GM23338 (cell line): ENCODE results near the gene NAA25. TPM values are rescaled to one million over a fixed set of nuclear protein-coding genes. Genes with fewer than 3 reads are reported as not detected.

ENCODE experiments used
- ATAC-seq: fragments of 200-7000 bp; cut with Tn5 transposase; 3 replicates; pipeline ENCODE4 v1.9.1; 2020
- DNase-seq: peaks from one replicate; pipeline ENCODE4 v3.0.0-alpha.2; 2015; ENCODE audit warnings: low spot score
- H2AFZ ChIP-seq: fragments of 200-600 bp; sonication (generic); 2 replicates; pipeline ENCODE4 v1.8.0; 2016; ENCODE audit warnings: antibody characterized with exemption, mild to moderate bottlenecking, moderate library complexity
- H3F3A ChIP-seq: fragments of 200-600 bp; sonication (generic); replicated peaks from 2 replicates; pipeline ENCODE4 v1.8.0; 2017; ENCODE audit warnings: antibody characterized with exemption, mixed run types, low read depth
- H3K27ac ChIP-seq: fragments of 200-600 bp; sonication (generic); 2 replicates; pipeline ENCODE4 v1.6.1; 2016; ENCODE audit warnings: low read depth
- H3K27me3 ChIP-seq: fragments of 200-600 bp; sonication (generic); 2 replicates; pipeline ENCODE4 v1.8.0; 2016; ENCODE audit warnings: mild to moderate bottlenecking, mixed run types, moderate library complexity; ENCODE audit not compliant: insufficient read depth
- H3K36me3 ChIP-seq: fragments of 200-600 bp; sonication (generic); 2 replicates; pipeline ENCODE4 v1.8.0; 2016; ENCODE audit warnings: mild to moderate bottlenecking; ENCODE audit not compliant: insufficient read depth
- H3K4me1 ChIP-seq: fragments of 200-600 bp; sonication (generic); 2 replicates; pipeline ENCODE4 v1.8.0; 2016; ENCODE audit warnings: mild to moderate bottlenecking, moderate library complexity; ENCODE audit not compliant: insufficient read depth
- H3K4me2 ChIP-seq: fragments of 200-600 bp; sonication (generic); 2 replicates; pipeline ENCODE4 v1.7.1; 2017; ENCODE audit warnings: mixed run types
- H3K4me3 ChIP-seq: fragments of 200-600 bp; sonication (generic); 2 replicates; pipeline ENCODE4 v1.6.1; 2016; ENCODE audit warnings: mixed run types
- H3K79me2 ChIP-seq: fragments of 200-600 bp; sonication (generic); replicated peaks from 2 replicates; pipeline ENCODE4 v1.8.0; 2017; ENCODE audit warnings: mild to moderate bottlenecking; ENCODE audit not compliant: insufficient read depth
- H3K9me2 ChIP-seq: fragments of 200-600 bp; sonication (generic); 2 replicates; pipeline ENCODE4 v1.8.0; 2017; ENCODE audit not compliant: insufficient read depth
- H4K20me1 ChIP-seq: fragments of 200-600 bp; sonication (generic); replicated peaks from 2 replicates; pipeline ENCODE4 v1.8.0; 2017; ENCODE audit warnings: mild to moderate bottlenecking; ENCODE audit not compliant: insufficient read depth
- H3K27ac Mint-ChIP-seq: 2 replicates; pipeline ENCODE4 v1.8.0; 2020; ENCODE audit warnings: inconsistent platforms, mild to moderate bottlenecking, moderate library complexity, mixed read lengths
- H3K27me3 Mint-ChIP-seq: 3 replicates; pipeline ENCODE4 v1.8.0; 2022; ENCODE audit warnings: low read depth, mild to moderate bottlenecking, moderate library complexity, mixed read lengths, inconsistent platforms; ENCODE audit not compliant: insufficient read depth, poor library complexity
- H3K36me3 Mint-ChIP-seq: 3 replicates; pipeline ENCODE4 v1.8.0; 2021; ENCODE audit warnings: low read depth, mild to moderate bottlenecking, inconsistent platforms, moderate library complexity, mixed read lengths
- H3K4me1 Mint-ChIP-seq: 3 replicates; pipeline ENCODE4 v1.8.0; 2020; ENCODE audit warnings: mild to moderate bottlenecking, inconsistent platforms, mixed read lengths
- H3K4me3 Mint-ChIP-seq: 3 replicates; pipeline ENCODE4 v1.8.0; 2021; ENCODE audit warnings: moderate library complexity, mild to moderate bottlenecking, inconsistent platforms, mixed read lengths
- H3K9me3 Mint-ChIP-seq: 3 replicates; pipeline ENCODE4 v1.8.0; 2020; ENCODE audit warnings: moderate library complexity, mild to moderate bottlenecking, inconsistent platforms, mixed read lengths
- CREB1 ChIP-seq: fragments of 250-450 bp; sonication (Bioruptor Pico); IDR thresholded peaks from 2 replicates; pipeline ENCODE4 v1.5.0; 2020; ENCODE audit warnings: low read depth, mild to moderate bottlenecking, moderate library complexity
- CTCF ChIP-seq, 2 experiments: fragments of 200-600 bp in 1 of 2; sonication (generic) in 1 of 2; conservative IDR thresholded peaks; 2 replicates each; pipeline versions ENCODE4 v1.5.1 to v1.6.1; 2016 to 2017; ENCODE audit warnings: antibody characterized with exemption in 2 of 2, low read depth in 2 of 2, mild to moderate bottlenecking in 2 of 2, moderate library complexity in 1 of 2
- ETS1 ChIP-seq: IDR thresholded peaks from 2 replicates; pipeline ENCODE4 v1.6.1; 2016; ENCODE audit warnings: antibody characterized with exemption
- EZH2 ChIP-seq: fragments of 200-600 bp; sonication (generic); IDR thresholded peaks from one replicate; pipeline ENCODE4 v1.8.0; 2017; ENCODE audit warnings: antibody characterized with exemption, mild to moderate bottlenecking, low read depth; ENCODE audit not compliant: unreplicated experiment
- EZH2phosphoT487 ChIP-seq: fragments of 200-600 bp; sonication (generic); IDR thresholded peaks from one replicate; pipeline ENCODE4 v1.8.1; 2018; ENCODE audit warnings: antibody characterized with exemption; ENCODE audit not compliant: unreplicated experiment
- JUNB ChIP-seq: IDR thresholded peaks from one replicate; pipeline ENCODE4 v1.6.1; 2016; ENCODE audit warnings: antibody characterized with exemption; ENCODE audit not compliant: unreplicated experiment
- NANOG ChIP-seq: IDR thresholded peaks from 2 replicates; pipeline ENCODE4 v1.6.1; 2016; ENCODE audit warnings: antibody characterized with exemption, borderline replicate concordance
- REST ChIP-seq: IDR thresholded peaks from one replicate; pipeline ENCODE4 v1.6.1; 2018; ENCODE audit warnings: antibody characterized with exemption; ENCODE audit not compliant: unreplicated experiment
- STAT1 ChIP-seq: IDR thresholded peaks from one replicate; pipeline ENCODE4 v1.6.1; 2016; ENCODE audit warnings: antibody characterized with exemption; ENCODE audit not compliant: unreplicated experiment
- ZNF114 ChIP-seq: fragments of 250-450 bp; sonication (Bioruptor Pico); IDR thresholded peaks from 2 replicates; pipeline ENCODE4 v1.5.0; 2020; ENCODE audit warnings: mild to moderate bottlenecking, moderate library complexity
- ZNF331 ChIP-seq: fragments of 250-450 bp; sonication (Bioruptor Pico); IDR thresholded peaks from 2 replicates; pipeline ENCODE4 v1.5.0; 2020; ENCODE audit warnings: low read depth, mild to moderate bottlenecking, moderate library complexity
- polyA plus RNA-seq: library from polyadenylated mRNA; unstranded; fragments of >200 nt; fragmentation: Nextera tagmentation; extraction: Ambion mirVana; gene quantifications from 2 replicates; pipeline ENCODE4 v1.2.1, GENCODE V29; 2016
- total RNA-seq: library from RNA; depleted of rRNA; stranded (reverse); fragments of >200 nt; shearing (Covaris generic); gene quantifications from 2 replicates; pipeline ENCODE4 v1.2.3, GENCODE V29; 2014

Gene NAA25
- total and polyA plus RNA-seq, 2 experiments from 2014 or later = 49.0 to 55.1 TPM

GRCh38 chr12:112134731-112135130, 26.1 kb upstream of the NAA25 start:
- no peak for ATAC-seq
- Histone ChIP-seq H2AFZ (no peak overlapping the region), H3F3A (no peaks in the 10 kb centered on the region), H3K27me3 (no peaks in the 10 kb centered on the region), H3K4me3 (no peak overlapping the region), H3K79me2 (no peaks in the 10 kb centered on the region), H3K36me3 (peaks cover 15% of the 10 kb centered on the region; the same call in 1 of the 2 replicates), H3K4me1 (no peaks in the 10 kb centered on the region), H3K9me2 (no peaks in the 10 kb centered on the region), H3K4me2 (no peak overlapping the region), H4K20me1 (no peaks in the 10 kb centered on the region; the same call in 1 of the 2 replicates), H3K27ac (no peak overlapping the region)
- H3K4me3 Mint-ChIP-seq = no peak overlapping the region
- no peak overlapping the region for H3K27ac Mint-ChIP-seq
- no peaks in the 10 kb centered on the region for H3K9me3 Mint-ChIP-seq
- DNase-seq = no peak
- H3K36me3 Mint-ChIP-seq = peaks cover 11% of the 10 kb centered on the region; the same call in 2 of the 3 replicates
- TF ChIP-seq NANOG (no peak), ETS1 (no peak), JUNB (no peak), STAT1 (no peak), ZNF114 (CRISPR knock-in tag) (no peak), EZH2 (no peak), CTCF (conservative IDR thresholded peaks at IDR 0.05; ENCODE audit: low read depth in 2 of 2) (no peak), CREB1 (CRISPR knock-in tag) (no peak), EZH2phosphoT487 (no peak), REST (no peak), ZNF331 (no peak)
- no peaks in the 10 kb centered on the region for H3K27me3 Mint-ChIP-seq
- H3K4me1 Mint-ChIP-seq = no peaks in the 10 kb centered on the region
